SK-N-SH treated with all-trans-retinoic acid at 6 μM for 48 hours (cell line): ENCODE measurements around the gene GPR12.

Experiments used
- ATAC-seq: fragments of 200-7000 bp; cut with Tn5 transposase; 3 replicates; pipeline ENCODE4 v1.9.1; 2020; ENCODE audit warnings: mild to moderate bottlenecking, moderate library complexity
- ARNTL ChIP-seq: fragments of 450-650 bp; formaldehyde crosslinking; IDR thresholded peaks from 2 replicates; pipeline ENCODE4 v1.5.0; 2020; ENCODE audit warnings: low read depth, mild to moderate bottlenecking, moderate library complexity, borderline replicate concordance
- BACH2 ChIP-seq: fragments of 250-450 bp; sonication (Bioruptor Pico); IDR thresholded peaks from 2 replicates; pipeline ENCODE4 v1.9.0; 2021; ENCODE audit warnings: mild to moderate bottlenecking, borderline replicate concordance
- CREB5 ChIP-seq: fragments of 250-450 bp; sonication (Bioruptor Pico); IDR thresholded peaks from 2 replicates; pipeline ENCODE4 v1.5.1; 2020; ENCODE audit warnings: low read depth, mild to moderate bottlenecking, moderate library complexity
- CSDC2 ChIP-seq: fragments of 250-450 bp; sonication (Bioruptor Pico); IDR thresholded peaks from 2 replicates; pipeline ENCODE4 v1.5.0; 2020; ENCODE audit warnings: mild to moderate bottlenecking, moderate library complexity
- CSRNP3 ChIP-seq: fragments of 250-450 bp; sonication (Bioruptor Pico); IDR thresholded peaks from 2 replicates; pipeline ENCODE4 v1.5.1; 2021; ENCODE audit warnings: mild to moderate bottlenecking, moderate library complexity
- ESRRG ChIP-seq: fragments of 250-450 bp; sonication (Bioruptor Pico); IDR thresholded peaks from 2 replicates; pipeline ENCODE4 v1.6.1; 2021; ENCODE audit warnings: mild to moderate bottlenecking
- GLIS3 ChIP-seq: fragments of 250-450 bp; sonication (Bioruptor Pico); IDR thresholded peaks from 2 replicates; pipeline ENCODE4 v1.5.0; 2020; ENCODE audit warnings: mild to moderate bottlenecking, moderate library complexity
- ISL1 ChIP-seq: fragments of 250-450 bp; sonication (Bioruptor Pico); IDR thresholded peaks from 2 replicates; pipeline ENCODE4 v2.1.2; 2022; ENCODE audit warnings: mild to moderate bottlenecking, moderate library complexity
- PATZ1 ChIP-seq: fragments of 250-450 bp; sonication (Bioruptor Pico); IDR thresholded peaks from 2 replicates; pipeline ENCODE4 v1.8.0; 2020; ENCODE audit warnings: mild to moderate bottlenecking, moderate library complexity, borderline replicate concordance
- POU6F1 ChIP-seq: fragments of 250-450 bp; sonication (Bioruptor Pico); IDR thresholded peaks from 2 replicates; pipeline ENCODE4 v1.8.0; 2021; ENCODE audit warnings: low read depth, mild to moderate bottlenecking, moderate library complexity, borderline replicate concordance
- PPARA ChIP-seq: fragments of 250-450 bp; sonication (Bioruptor Pico); IDR thresholded peaks from 2 replicates; pipeline ENCODE4 v1.5.0; 2020; ENCODE audit warnings: mild to moderate bottlenecking, borderline replicate concordance
- RARB ChIP-seq: fragments of 250-450 bp; sonication (Bioruptor Pico); IDR thresholded peaks from 2 replicates; pipeline ENCODE4 v1.8.0; 2021; ENCODE audit warnings: mild to moderate bottlenecking, moderate library complexity
- SNAI2 ChIP-seq: fragments of 250-450 bp; sonication (Bioruptor Pico); IDR thresholded peaks from 2 replicates; pipeline ENCODE4 v1.5.0; 2020; ENCODE audit warnings: mild to moderate bottlenecking, moderate library complexity
- TCF4 ChIP-seq: fragments of 250-450 bp; sonication (Bioruptor Pico); IDR thresholded peaks from 2 replicates; pipeline ENCODE4 v1.8.0; 2021; ENCODE audit warnings: mild to moderate bottlenecking, moderate library complexity, borderline replicate concordance
- TSHZ2 ChIP-seq: fragments of 250-450 bp; sonication (Bioruptor Pico); IDR thresholded peaks from 2 replicates; pipeline ENCODE4 v1.5.0; 2020; ENCODE audit warnings: mild to moderate bottlenecking, moderate library complexity
- ZC3H10 ChIP-seq: fragments of 250-450 bp; sonication (Bioruptor Pico); IDR thresholded peaks from 2 replicates; pipeline ENCODE4 v1.5.1; 2021; ENCODE audit warnings: mild to moderate bottlenecking, moderate library complexity
- ZFP3 ChIP-seq: fragments of 250-450 bp; sonication (Bioruptor Pico); IDR thresholded peaks from 2 replicates; pipeline ENCODE4 v1.5.0; 2020; ENCODE audit warnings: mild to moderate bottlenecking, moderate library complexity
- ZFP30 ChIP-seq: fragments of 450-650 bp; formaldehyde crosslinking; IDR thresholded peaks from 2 replicates; pipeline ENCODE4 v1.5.0; 2022; ENCODE audit warnings: mild to moderate bottlenecking, moderate library complexity
- ZNF565 ChIP-seq: fragments of 450-650 bp; formaldehyde crosslinking; conservative IDR thresholded peaks from 2 replicates; pipeline ENCODE4 v1.5.0; 2020; ENCODE audit warnings: low read depth, mild to moderate bottlenecking, moderate library complexity
- ZNF70 ChIP-seq: fragments of 450-650 bp; formaldehyde crosslinking; IDR thresholded peaks from 2 replicates; pipeline ENCODE4 v1.5.0; 2020; ENCODE audit warnings: mild to moderate bottlenecking, moderate library complexity
- ZNF8 ChIP-seq: fragments of 450-650 bp; formaldehyde crosslinking; IDR thresholded peaks from 2 replicates; pipeline ENCODE4 v1.5.0; 2020; ENCODE audit warnings: mild to moderate bottlenecking, moderate library complexity

The GPR12 gene

GRCh38 chr13:26716984-26717383, 43.6 kb downstream of the GPR12 start:
- TF ChIP-seq ZFP3 (CRISPR knock-in tag), result no peak
- no peak for TF ChIP-seq ESRRG
- no peak for TF ChIP-seq TSHZ2
- TF ChIP-seq POU6F1 (CRISPR knock-in tag), result no peak
- no peak for TF ChIP-seq SNAI2 (CRISPR knock-in tag)
- no peak for TF ChIP-seq ISL1 (CRISPR knock-in tag)
- TF ChIP-seq ZC3H10 (CRISPR knock-in tag), result no peak
- TF ChIP-seq ARNTL (CRISPR knock-in tag), result no peak
- no peak for TF ChIP-seq GLIS3 (CRISPR knock-in tag)
- no peak for TF ChIP-seq CSDC2 (CRISPR knock-in tag)
- TF ChIP-seq ZNF8 (CRISPR knock-in tag), result no peak
- no peak for TF ChIP-seq ZFP30 (CRISPR knock-in tag)
- TF ChIP-seq TCF4 (CRISPR knock-in tag), result no peak
- no peak for TF ChIP-seq ZNF70
- TF ChIP-seq CREB5 (CRISPR knock-in tag), result no peak
- TF ChIP-seq RARB, result no peak
- no peak for TF ChIP-seq ZNF565
- no peak for TF ChIP-seq PATZ1
- TF ChIP-seq BACH2 (CRISPR knock-in tag), result no peak
- no peak for ATAC-seq

GRCh38 chr13:26713341-26713740, 47.2 kb downstream of the GPR12 start:
- no peak for ATAC-seq
- no peak for TF ChIP-seq ISL1 (CRISPR knock-in tag)
- no peak for TF ChIP-seq CSRNP3 (CRISPR knock-in tag)
- TF ChIP-seq ARNTL (CRISPR knock-in tag), result no peak
- TF ChIP-seq GLIS3 (CRISPR knock-in tag), result no peak
- TF ChIP-seq PPARA (CRISPR knock-in tag), result no peak
- no peak for TF ChIP-seq CREB5 (CRISPR knock-in tag)
- no peak for TF ChIP-seq TSHZ2
